NCI-H146 treated with DMSO at 0.1 percent for 48 hours (cell line): ENCODE measurements around the gene NUDT13.

Experiments
- DNase-seq: peaks from one replicate; lab custom pipeline; 2025; ENCODE audit not compliant: unreplicated experiment; lab: John Stamatoyannopoulos, UW

The NUDT13 gene

DNA sequence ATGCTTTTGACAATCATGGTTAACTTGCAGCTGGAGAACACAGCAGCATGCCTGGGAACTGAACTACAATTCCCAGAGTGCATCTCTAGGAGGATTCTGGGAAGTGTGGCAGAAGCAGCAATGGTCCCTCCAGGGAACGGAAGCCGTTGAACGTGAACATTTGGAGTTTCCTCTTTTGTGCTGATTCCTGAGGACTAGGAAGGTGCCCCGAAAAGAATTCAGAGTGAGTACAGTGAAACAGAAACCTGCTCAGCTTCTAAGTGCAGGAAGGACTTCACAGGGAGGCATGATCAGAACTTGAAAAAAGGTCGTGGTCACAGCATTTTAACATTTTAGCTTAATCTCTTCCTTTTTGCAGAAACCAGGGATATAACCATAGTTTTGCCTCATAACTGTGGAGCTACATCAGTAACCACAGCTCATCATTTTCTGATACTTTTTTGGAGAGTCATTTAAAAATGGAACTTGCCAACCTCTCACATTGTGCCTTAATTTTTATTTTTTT, at the start of gene NUDT13:
TSS of gene NUDT13 (plus strand) at position 111 of the 505 bp plus-strand sequence. CDS start 3,911 bp downstream, outside the sequence.
- no peak for DNase-seq

DNA sequence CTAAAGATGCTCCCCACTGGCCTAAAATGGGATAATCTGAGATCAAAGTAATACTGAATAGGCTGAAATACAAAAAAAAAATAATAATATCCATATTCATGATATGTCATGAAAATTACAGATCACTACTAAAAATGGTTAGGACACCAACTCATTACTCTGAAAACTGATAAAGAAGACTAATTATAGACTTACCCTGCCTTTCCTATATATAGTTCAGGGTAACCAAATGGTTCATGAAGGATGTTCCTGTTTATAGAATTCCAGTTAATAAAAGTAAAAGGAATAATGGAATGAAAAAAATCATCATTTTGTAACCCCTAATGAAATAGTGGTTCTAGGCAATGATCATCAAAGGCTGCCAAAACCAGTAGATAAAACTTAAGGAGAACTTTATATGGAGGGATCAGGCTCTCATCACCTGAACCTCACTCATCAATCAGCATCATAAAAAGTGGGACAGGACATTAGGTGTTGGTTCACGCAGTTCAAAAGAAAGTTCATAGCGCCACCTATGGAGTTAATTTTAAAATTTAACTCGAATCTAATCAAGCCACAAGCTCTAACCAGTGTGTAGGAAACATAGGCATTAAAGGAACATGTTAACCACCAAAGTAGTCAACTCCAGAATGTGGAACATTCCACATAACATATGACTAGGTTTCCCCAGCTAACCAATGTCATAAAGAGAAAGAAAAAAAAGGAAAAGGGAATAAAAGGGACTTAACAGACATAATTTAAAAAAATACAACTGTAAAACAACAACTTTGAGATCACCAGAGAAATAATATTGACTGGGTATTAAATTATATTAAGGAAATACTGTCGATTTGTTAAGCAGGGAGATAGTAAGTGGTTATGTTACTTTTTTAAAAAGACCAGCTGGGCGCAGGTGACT, 49.3 kb upstream of the NUDT13 start:
- DNase-seq: peak; percentile 32

DNA sequence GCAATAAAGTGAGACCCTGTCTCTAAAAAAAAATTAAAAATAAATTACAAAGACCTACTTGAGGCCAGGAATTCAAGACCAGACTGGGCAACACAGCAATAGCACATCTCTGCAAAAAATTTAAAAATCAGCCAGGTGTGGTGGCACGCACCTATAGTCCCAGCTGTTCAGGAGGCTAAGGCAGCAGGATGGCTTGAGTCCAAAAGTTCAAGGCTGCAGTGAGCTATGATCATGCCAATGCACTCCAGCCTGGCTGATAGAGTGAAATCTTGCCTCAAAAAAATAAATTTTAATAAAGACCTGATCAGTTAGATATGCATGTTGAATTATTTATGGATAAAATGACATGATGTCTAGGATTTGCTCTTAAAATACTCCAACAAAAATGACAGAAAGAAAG, 48.5 kb upstream of the NUDT13 start:
- no peak for DNase-seq

DNA sequence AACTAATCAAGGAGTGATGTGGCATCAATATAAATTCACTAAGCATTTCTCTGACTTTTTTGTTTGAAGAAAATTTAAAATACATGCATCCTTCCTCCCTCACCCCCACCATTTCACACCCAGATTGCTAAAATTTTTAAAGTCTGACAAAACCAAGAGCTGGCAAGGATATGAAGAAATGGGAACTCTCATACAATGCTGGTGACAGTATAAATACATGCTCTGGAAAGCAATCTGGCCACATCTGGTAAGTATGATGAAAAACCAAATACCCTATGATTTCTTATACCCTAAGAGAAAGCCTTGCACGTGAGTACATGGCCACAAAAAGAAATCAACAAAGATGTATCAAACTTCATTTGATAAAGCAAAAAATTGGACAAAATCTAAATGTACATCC, 44.8 kb upstream of the NUDT13 start:
- no peak for DNase-seq

DNA sequence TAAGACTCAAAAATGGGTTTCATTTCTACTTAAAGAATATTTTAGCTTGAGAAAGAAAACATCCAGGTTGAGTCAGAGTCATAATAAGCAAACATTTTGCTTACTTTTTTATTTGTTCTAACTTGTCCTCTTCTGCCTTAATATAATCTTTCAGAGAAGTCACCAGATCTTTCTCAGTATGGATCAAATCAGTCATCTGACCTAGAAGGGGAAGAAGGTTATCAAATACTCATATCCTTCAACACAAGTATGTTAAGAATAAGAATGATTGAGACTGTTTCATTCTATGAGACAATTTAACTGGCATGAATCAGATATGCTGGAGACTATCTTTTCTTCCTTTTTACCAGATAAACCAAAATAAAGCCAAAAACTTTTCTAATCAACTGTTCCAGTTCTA, 36.6 kb upstream of the NUDT13 start:
- DNase-seq: no peak

DNA sequence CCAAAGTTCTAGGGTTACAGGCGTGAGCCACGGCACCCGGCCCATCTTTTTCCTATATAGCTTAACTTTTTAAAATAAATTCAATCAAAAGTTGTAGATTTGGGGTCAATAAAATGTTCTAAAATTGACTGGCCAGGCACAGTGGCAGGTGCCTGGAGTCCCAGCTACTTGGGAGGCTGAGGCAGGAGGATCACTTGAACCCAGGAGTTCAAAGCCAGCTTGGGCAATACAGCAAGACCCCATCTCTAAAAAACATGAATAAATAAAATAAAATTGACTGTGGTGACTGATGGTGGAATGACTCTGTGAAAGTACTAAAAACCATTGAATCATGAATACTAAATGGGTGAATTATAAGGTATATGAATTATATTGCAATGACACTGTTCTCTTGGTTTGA, 34.4 kb upstream of the NUDT13 start:
- no peak for DNase-seq

DNA sequence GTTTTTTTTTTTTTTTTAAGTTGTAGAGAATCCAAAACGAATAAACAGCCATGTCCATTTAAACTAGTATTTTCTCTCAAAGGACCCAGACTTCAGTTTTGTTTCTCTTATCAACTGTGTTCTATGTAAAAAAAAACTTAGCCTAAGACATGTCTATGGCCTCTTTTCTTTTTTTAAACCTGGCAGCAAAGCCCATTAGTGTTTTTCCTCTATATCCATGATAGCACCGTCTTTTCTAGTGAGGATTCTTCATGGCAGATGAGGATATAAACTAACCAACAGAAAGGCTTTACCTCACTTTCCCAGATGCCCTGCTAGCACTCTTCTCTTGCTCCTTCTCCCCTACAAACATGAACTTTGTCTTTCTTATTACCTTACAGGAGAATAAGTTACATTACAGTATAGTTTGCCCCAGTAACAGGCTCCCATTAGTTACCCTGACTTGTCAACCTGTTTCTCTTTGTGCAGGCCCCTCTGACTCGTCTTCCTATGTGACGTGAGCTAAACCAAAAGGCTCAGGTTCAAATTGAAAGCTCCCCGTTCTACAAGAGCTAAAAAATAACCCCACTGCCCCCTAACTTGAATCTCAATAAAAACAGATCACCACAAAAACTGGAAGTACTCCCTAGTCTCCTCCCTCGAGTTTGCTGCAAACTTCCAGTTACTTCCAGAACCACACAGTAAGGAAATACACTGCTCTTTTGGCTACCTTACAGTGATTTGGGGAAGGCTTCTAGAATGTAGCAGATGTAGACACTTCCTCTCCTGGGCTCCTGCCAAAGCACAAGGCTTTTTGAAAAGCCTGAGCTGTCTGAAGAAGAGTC, 33.7 kb upstream of the NUDT13 start:
- DNase-seq: no peak

DNA sequence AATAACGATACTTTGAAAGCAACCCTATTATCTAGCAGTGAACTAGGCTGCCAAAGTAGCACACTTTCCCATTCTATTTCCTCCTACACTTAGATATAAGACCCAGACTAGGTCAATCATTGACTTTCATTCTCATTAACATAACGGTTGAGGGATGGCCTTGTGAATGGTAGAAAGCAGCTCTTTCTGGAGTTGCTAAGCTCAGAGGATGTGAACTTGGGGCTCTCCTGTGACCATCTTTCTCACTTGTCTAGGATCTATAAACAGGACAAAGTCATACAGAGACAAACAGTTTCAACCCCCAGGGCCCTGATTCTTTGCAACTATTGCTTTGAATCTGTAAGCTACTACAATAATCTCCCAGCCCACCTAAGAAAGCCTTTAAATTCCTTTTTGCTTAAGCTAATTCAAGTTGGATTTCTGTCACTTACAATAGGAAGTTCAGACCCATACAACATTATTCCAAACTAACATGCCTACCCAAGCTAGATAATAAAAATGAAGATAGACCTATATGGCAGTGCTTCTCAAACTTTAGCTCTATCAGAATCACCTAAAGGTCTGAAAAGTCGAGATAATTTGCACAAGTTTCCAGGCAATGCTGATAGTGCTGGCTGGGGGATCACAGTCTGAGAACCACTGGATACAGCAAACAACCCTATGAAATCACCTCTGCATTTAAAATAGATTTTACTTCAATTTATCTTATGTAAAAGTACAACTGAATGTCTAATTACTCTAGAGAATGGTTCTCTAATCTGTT, 30.3 kb upstream of the NUDT13 start:
- DNase-seq: no peak

DNA sequence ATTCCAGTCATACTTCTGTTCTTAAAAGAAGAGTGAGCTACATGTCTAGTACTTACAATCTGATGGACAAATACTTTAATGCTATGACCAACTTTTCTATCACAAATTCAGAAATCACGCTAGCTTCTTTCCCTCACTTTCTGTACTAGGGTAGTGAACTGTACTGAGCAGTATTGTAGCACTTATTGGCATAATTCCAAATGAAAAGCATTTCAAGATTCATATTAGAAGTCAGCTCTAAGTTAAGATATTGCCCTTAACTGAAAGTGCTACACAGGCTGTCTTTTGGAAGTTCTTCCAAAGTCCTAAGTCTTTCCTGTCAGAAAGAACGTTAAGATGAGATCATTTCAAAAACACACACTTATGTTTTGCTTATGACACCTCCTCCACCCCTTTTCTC, 27.0 kb upstream of the NUDT13 start:
- DNase-seq: no peak

DNA sequence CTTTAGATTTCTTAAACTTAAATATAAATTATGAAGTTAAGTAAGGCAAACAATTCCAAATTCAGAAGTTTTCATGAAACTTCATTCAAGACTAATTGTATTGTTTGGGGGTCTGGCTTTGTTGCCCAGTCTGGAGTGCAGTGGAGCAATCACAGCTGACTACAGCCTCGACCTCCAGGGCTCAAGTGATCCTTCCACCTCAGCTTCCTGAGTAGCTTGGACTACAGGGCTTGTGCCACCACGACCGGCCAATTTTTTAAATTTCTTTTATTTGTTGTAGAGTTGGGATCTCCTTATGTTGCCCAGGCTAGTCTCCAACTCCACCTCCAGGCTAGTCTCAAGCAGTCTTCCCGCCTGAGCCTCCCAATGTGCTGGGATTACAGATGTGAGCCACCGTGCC, 26.0 kb upstream of the NUDT13 start:
- DNase-seq: no peak

DNA sequence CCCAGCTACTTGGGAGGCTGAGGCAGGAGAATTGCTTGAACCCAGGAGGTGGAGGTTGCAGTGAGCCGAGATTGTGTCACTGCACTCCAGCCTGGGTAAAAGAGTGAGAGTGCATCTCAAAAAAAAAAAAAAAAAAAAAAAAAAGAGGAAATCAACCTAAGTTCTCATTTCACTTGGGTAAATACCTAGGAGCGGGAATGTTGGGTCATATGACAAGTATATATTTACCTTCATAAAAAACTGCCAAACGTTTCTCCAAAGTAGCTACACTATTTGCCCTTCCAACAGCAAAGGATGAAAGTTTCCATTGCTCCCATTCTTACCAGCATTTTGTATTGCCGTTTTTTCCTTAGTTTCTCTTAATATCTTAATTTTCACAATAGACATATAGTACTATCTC, 23.4 kb upstream of the NUDT13 start:
- DNase-seq: no peak

DNA sequence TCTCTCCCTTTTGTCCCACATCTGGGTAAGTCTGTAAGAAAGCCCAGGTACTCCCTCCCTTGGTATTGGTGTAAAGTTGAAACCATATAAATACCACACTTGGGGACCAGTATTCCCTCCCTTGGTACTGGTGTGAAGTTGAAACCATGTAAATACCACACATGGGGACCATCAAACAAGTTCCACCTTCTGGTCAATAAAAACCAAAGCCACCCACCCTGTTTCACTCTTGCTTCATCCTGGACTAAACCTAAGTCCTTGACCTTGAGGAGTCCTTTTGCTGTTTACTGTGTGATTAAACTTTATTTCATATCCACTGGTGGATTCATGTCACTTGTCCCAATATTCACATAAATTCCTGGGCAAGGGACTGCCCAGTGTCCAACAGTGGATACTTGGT, 22.0 kb upstream of the NUDT13 start:
- DNase-seq: no peak

DNA sequence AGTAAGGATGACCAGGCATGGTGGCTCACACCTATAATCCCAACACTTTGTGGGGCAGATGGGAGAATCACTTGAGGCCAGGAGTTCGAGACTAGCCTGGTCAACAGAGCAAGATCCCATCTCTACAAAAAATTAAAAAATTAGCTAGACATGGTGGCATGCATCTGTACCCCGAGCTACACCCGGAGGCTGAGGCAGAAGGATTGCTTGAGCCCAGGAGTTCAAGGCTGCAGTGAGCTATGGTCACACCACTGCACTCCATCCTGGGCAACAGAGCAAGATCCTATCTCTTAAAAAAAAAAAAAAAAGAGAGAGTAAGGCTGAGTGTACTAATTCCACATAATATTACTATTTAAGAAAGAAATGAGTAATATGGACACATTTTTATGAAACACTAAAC, 17.4 kb upstream of the NUDT13 start:
- no peak for DNase-seq

DNA sequence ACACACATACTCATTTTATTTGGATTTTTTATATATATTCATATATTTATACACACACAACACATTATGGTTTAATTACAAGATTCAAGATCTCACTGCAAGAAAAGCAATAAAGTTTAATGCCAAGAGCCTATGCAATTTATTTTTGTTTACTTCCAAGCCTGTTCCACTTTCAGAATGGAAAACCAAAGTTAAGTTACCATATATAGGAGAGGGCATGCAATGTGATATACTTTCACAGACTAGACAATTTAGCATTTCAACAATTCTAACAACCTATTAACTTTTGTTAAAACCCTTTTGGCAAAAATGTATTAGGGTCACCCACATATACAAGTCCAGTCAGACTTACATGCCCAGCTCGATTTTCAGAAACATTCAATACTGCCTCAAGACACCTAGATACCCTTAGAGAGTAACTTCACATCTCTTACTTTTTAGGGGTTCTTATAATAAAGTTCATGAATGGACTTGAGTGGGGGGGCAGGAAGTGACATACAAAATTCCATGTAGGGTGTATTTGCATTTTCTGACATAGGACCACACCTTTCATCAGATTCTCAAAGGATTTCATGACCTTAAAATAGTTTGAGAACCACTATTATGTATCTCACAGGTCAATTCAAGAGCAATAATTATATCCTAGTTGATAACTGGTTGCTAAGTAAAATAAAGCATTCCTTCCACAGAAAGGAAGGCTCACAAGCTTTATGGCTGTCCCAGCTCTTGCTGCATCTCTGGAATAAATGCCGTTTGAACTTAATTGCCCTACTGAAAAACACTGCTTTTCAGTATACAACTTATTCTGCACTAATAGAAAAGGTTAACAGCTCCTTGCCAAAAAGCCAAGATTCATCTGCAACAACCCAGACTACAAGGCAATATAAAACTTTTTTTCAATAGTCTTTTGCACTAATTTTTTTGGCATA, 16.1 kb upstream of the NUDT13 start:
- DNase-seq: no peak

DNA sequence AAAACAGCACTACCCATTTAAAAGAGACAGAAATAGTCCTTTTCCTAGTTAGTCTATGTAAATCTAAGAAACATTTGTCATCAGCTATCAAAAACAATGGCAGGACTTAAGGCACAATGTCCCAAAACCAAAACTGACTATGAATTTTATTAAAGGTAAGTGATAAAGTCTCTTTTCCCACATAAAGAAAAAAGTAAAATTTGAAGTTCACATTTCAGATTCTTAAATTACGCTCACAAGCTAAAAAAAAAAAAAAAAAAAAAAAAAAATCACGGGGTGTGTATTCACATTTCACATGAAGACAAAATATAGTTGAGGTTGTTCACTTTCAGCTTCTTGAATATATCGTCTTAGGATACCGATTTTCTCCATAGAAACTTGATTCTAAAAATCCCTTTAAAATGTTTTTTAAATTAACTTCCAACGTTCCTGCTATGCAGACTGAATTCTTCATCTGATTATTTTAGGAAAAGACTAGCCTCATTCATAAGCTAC, 15.2 kb upstream of the NUDT13 start:
- DNase-seq: no peak

DNA sequence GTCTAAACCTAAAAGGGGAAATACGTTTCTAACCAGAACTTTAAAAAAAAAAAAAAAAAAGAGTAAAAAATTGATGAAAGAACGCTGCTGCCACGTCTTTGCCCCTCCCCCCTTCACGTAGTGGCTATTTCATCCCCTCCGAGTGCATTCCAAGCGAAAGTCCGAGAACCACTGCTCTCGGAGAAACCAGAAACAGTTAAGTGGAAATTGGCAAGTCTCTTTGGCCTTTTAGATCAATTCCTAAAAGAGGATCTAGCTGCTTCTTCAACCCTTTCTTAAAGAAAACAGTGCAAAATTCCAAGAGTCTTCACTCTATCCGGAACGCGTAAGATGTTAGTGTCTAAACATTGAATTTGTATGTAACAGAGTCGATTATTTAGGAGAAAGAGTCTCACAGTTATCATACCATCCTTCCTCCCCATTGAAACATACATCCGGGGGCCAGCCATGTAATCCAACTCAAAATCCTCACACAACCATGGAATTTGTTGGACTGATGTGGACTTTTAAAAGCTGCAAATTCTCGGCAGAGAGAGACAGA, 14.7 kb upstream of the NUDT13 start:
- DNase-seq: peak; percentile 16

DNA sequence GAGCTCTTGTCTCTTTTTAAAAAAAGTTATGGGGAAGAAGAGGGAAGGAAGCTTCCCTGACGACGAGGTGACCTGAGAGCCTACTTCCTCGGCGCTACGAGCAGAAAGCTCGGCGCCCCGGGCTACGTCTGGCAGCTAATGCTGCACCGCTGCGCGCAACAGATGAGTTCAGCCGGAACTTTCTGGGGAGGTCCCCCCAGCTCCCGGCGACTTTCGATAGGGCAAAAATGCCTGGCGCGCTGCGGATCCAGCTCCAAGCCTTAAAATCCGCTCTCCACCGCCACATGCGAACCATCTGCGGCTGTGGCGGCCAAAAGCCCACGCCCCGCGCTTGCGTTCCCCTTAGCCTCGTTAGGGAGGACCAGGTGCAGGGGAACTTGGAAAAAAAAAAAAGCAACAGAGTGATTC, 14.2 kb upstream of the NUDT13 start:
- peak; percentile 46 for DNase-seq

DNA sequence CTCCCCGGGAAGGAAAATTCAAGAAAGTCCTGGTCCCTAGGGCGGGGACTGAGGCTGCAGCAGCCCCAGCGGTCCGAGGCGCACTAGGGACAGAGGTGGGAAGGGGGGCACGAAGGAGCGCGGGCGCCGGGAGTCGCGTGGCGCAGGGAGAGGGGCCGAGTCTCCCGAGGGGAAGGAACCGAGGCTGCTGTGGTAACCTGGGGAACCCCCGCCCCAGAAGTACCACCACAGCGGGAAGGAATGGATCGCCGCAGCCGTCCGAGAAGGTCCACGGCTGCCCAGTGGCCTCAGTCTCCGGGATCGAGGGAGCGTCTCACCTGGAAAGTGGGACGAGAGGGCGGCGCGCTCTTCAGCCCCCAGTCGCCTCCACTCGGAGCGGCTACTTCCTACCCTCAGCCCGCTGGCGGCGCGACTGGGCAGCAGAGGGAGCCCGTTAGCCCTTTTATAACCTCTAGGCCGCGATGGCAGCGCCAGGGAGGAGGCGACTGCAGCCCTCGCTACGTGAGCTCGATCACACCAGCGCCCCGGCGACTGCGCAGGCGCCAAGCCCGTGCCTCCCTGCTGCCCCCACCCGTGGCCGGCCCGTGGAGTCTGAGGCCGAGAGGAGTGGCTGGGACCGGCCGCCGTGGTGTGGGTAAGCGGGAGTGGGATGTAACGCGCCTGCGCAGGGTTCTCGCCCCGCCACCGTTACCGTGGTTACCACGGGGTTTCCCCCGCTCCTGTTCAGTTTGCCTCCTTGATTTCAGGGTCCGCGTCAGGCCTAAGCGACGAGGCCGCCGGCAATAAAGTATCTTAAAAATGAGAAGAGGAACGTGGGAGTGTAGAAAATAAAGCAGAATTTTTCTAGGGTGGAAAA, 13.6 kb upstream of the NUDT13 start, which contains the start of gene P4HA1:
TSS of gene P4HA1 (minus strand) at position 418 of the 856 bp plus-strand sequence. CDS start 21,983 bp downstream, outside the sequence.
- peak; percentile 93 for DNase-seq

DNA sequence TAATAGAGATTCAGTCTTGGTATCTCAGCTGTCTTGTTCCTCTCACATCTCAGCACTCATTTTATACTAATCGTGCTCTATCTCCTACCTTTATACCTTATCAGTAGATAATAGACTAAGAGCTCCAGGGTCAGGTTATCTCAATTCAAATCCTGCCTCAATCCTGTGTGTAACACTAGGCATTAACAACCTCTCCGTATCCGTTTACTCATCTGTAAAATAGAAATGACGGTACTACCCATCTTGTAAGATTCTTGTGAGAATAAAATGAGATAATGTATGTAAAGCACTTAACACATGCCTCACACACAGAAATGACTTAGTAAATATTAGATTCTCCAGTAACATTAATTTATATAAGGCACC, 13.0 kb upstream of the NUDT13 start:
- no peak for DNase-seq
